Activated gamma-delta T cell treated with Interleukin-2 at 50 U/mL for 16 hours (primary cell): ENCODE measurements around the gene IL1RN.
"Not testable (repeated sequence)": the region's sequence is repeated elsewhere in the genome, so short reads cannot be mapped to it uniquely, and the experiment has no call there.

ENCODE experiments used
- DNase-seq: peaks from one replicate; pipeline ENCODE4 v3.0.0-alpha.2; 2020

The IL1RN gene, protein sequence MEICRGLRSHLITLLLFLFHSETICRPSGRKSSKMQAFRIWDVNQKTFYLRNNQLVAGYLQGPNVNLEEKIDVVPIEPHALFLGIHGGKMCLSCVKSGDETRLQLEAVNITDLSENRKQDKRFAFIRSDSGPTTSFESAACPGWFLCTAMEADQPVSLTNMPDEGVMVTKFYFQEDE

DNA sequence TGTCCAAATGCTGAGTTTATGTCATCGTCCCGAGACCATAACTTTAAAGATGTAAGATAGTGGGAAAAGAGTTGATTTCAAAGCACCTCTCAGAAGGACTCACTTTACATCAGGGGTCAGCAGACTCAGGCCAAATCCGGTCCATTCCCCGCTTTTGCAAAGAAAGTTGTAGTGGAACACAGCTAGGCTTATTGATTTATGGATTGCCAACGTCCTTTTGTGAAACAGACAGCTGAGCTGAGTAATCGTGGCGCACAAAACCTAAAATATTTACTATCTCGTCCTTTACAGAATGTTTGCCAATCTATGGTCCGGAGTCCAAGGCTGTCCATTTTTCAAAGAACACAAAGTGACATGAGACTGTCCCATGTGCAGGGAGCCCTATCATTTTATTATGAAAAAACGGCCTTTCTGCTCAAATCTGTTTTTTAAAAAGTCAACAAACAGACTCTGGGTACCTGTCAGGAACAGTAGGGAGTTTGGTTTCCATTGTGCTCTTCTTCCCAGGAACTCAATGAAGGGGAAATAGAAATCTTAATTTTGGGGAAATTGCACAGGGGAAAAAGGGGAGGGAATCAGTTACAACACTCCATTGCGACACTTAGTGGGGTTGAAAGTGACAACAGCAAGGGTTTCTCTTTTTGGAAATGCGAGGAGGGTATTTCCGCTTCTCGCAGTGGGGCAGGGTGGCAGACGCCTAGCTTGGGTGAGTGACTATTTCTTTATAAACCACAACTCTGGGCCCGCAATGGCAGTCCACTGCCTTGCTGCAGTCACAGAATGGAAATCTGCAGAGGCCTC lies at the start of gene IL1RN:
IL1RN (plus strand) TSS at position 754 of the 801 bp plus-strand sequence; CDS start at position 781, 27 bp downstream.
- DNase-seq, result no peak

DNA sequence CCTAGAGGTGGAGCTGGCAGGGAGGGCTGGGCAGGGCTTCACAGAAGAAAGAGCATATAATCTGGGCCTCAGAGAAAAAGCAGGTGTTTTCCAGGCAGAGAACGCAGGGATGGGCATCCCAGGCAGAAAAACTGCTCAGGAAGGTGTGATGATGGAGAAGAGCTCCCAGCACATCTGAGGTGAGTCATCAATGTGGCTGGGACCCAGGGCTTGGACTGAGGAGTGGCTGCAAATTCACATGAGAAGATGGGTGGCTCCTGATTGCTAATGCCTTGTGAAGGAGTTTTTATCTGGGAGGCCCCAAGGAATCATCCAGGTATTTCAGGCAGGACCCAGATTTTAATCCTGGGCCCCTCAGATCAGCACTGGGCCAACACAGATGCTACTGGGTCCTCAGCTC lies 49.5 kb upstream of the IL1RN start:
- DNase-seq, result no peak

DNA sequence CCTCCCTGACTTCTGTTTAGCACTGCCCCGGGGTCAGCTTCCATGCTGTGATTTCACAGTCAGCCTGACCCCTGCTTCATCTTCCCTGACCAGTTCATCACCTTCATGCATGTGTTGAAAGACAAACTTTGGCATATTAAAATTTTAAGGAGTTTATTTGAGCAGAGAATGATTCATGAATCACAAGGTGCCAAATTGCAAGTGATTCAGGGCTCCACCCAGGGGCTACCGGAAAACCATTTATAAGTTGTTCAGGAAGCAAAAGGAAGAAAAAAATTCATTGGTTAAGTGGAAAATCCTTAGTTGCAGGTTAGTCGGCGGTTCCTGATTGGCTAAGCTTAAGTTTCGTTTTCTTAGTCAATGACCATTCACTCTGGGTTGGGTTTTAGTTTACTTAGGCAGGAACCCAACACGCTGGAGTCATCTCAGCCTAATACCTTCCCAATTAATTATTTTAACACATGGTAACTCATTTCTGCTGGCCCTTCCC lies 49.0 kb upstream of the IL1RN start:
- DNase-seq, result no peak

DNA sequence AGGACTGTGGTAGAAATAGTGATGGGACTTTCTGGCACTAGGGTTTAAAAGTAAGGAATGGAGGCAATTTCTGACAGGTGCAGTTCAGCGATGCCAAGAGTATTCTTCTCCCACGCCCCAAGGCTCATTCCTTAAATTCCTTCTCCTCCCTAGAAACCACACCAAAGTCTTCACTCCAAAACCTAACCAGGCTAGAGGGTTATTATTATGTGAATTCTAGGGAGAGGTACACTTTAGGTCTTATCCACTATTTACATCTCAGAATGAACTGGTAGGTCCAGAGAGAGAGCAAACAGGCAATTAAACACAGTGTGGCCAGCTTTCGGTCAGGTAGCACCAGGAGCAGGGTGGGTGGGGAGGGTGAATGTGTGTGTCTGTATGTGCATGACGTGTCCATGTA lies 48.3 kb upstream of the IL1RN start:
- no peak for DNase-seq

DNA sequence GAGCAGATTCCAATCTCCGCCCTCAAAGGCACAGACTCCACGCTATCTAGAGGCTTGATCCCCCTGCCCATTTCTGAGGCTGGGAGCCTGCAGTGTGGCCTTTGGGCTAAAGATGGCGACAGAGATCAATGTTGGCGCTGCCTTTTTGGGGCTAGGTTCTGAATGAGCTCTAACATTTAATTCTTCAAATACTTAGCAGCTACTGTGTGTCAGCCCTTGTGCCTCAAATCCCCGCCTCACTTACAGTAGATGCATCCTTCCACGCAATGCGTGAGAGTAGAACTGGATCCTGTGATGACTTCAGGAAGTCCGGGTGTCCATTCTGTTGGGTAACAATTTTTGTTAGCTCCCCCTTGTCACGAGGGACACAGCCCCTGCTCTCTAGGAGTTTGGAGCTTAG lies 47.3 kb upstream of the IL1RN start:
- DNase-seq, result peak; percentile 21

DNA sequence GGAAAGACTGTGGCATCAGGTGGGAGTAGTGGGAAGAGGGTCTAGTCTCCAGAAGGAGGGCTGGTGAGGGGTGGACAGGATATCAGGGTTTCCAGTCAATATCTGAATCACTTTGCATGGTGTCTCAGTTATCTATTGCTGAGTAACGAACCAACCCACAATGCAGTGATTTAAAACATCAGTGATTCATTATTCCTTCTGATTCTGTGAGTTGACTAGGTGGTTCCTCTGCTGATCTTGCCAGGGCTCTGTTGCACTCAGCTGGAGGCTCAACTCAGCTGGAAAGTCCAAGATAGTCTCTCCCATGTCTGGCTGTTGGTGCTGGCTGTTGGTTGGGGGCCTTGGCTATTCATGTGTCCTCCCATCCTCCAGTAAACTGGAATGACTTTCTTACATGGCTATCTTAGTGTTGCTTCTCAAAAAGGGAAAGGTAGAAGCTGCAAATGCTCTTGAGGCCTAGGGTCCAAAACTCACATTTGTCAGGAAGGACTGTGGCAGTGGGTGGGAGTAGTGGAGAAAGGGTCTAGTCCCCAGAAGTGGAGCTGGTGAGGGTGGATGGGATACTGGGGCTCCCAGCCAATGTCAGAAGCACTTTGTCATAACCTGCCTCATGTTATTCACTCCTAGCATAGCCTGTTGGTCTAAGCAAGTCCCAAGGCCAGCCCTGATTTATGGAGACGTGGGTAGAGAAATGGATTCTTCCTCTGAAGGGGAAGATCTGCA lies 45.7 kb upstream of the IL1RN start:
- no peak for DNase-seq

DNA sequence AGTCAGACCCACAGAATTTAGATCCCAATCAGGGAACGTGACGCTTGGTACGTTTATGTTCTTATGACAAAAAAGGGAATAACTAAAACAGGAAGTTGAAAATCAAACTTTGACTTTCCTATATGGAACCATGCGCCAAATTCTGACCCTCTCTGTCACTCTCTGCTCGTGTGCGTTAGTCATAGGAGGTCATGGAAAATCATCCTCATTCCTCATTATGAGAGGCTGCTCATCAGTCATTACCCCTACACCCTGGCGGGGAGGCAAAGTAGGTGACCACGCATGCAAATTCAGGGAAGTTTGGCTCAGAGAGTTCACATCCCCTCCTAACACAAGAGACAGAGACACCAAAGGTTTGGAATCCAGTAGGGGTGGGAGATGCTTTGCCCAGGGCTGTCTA lies 44.1 kb upstream of the IL1RN start:
- DNase-seq, result no peak

DNA sequence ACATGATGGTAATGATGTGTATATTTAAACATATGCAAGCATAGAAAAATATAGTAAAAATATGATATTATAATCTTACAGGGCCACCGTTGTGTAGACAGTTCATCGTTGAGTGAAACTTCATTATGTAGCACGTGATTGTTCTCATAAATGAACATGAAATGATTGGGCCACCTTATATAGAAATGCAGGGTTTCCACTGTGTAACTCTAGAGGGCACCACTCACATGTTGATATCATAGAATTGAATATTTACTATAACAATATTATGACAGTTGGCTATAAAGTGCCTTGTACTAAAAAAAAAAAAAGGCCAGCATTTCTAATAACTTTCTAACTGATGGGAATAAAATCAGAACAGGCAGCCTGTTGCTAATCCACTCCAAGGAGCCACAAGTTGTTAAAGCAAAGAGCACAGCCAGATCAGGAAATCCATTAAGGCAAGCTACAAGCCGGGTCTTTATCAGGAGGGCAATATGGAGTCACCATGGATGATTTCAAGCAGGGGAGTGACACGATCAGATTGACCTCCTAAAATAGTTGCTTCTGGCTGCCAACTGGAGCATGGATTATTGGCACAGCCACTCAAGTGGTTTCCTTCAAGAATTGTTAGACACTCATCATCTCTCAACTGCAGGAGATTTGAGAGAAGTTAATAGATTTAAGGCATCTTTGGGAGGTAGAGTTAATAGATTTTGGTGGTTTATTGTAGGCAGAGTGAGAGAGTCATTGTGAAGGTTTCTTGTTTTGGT lies 43.0 kb upstream of the IL1RN start:
- DNase-seq, result no peak

DNA sequence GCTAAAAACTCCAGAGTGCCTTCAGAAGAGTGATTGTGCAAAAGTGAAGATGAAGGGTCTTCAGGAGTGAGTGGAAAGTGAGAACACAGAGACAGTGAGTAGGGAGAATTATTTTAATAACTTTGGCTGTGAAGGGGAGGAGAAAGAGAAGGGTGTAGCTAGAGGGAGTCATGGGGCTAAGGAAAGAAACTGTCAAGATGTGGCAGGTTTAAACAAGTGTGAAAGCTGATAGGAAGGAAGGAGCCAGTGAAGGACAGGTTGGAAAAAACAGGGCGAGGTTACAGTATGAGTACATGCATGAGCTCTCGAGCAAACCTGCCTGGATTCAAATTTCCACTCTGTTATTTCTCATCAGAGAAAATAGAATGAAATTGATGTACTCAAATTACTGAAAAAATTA lies 41.9 kb upstream of the IL1RN start:
- DNase-seq, result no peak

DNA sequence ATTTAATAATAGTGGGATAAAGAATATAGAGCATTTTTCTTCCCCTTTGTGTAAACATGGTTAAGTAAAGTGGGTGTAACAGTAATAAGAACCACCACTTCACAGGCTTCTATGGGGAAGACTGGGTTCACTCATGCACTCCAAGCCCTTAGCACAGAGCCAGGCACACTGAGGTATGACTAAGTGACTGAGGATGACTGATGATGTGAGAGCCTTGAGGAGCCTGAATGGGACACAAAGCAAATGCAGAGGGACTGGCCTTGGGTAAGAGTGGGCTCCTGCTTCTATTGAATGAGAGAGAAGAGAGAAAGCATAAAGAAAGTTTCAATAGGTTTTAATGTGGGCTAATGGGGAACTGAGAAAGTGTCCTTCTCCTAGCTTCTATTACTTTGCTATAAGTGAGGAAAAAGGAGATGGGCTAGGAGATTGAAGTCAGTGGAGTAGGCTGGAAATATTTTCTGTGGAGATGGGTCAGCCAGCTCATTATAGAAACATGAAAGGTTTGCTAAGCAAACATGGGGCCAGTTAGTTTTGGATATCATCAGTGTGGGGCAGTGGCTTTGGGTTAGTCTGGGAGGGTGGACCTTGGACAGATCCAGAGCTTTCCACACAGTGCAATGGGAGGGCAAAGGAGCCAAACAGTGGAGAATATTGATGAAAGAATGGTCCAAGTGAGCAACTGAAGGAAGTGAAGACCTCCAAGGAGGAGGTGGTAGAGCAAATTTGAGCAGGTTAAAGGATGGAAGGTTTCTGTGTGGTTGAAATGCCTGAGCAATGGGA lies 39.0 kb upstream of the IL1RN start:
- no peak for DNase-seq

DNA sequence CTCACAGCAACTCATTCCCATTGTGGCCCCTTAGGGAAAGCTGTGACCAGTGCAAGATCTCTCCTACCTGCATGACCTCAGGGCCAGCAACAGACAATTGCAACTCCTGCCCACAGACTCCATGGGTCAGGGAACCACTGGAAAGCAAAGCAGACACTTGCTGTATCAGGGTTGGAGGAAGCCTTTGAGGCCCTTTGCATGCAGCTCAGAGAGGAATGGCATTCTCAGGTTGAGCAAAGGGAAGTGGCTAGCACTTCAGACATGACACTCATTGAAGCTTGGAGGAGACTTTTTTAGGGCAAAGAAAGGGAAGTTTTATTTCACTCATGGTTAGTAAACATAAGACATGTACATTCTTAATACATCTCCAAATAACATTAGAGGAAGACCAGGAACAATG lies 37.5 kb upstream of the IL1RN start:
- no peak for DNase-seq

DNA sequence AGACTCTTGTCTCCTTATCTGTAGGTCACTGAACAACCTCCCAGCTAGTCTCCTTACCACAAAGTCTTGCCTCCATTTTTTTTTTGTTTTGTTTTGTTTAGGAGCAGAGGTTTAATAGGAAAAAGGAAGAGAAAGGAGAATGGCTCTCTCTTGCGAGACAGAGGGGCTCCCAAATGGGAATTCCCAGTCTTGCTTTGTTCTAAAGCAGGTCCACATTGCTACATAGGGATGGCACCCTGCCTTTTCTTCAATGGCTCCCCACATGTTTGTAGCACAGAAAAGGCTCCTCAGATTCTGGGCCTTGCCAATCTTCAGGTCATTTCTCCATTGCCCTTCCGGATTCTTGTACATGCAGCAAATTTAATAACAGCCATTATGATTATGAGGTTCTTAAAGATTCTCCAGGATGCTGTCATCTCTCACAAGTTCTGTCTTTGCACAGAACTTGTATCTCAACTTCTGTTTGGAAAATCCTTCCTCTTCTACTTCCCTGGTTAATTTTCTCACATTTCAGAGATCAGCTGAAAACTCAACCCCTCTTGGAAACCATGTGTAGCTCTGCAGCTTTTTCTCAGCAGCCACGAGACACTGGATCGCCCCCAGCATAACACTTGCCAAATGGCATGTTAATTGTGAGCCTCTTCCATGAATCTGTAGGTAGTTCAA lies 36.0 kb upstream of the IL1RN start:
- no peak for DNase-seq

DNA sequence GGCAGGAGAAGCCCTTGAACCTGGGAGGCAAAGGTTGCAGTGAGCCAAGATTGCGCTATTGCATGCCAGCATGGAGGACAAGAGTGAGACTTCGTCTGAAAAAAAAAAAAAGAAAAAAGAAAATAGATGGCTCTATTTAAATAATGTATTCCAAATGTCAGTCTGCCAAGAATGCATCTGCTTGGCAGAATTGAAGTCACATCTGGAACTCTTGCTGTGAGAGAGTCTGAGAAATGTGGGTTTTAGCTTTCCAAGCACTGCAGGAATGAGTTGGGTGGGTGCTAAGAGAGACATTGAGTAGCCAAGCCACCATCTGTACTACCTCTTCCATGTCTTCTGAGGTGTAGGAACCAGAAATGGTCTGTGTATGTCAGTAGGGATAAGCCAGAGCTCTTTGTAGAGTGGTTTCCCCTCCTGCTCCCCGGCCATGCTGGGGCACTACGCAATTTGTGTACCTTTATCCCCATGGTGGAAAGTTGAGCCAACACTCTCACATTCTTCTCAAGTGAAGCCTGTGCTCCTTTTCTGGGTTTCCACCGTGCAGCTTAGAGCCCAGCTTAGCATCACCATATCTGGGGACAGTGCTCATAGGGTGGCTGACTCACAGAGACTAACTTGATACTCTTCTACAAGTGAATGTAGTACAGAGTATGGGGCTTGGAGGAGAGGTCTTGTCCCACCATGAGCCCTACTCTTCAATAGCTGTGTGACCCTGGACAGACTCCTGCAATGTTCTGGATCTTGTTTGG lies 34.4 kb upstream of the IL1RN start:
- no peak for DNase-seq

DNA sequence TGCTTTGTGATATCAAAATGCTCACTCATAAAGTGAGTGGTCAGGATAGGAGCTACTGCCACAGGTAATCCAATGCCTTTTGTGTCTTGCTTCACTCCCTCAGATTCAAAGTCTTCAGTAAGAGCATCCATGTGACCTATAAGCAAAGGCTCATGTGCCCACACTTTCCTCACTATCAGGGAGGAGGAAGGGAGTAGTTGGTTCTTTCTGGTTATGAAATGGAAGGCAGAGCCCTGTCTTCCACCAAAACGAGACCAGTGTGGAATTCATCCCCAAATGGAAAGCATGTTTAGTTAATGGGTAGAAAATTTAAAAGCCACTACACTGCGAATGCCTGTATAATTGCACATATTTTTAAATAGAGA lies 33.8 kb upstream of the IL1RN start:
- DNase-seq, result no peak

DNA sequence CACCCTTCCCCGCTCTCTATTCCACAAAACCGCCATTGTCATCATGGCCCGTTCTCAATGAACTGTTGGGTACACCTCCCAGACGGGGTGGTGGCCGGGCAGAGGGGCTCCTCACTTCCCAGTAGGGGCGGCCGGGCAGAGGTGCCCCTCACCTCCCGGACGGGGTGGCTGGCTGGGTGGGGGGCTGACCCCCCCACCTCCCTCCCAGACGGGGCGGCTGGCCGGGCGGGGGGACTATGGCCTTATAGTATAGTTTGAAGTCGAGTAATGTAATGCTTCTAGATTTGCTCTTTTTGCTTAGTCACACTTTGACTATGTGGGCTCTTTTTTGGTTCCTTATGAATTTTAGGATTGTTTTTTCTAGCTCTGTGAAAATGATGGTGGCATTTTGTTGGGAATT lies 31.1 kb upstream of the IL1RN start:
- not testable (repeated sequence) for DNase-seq

DNA sequence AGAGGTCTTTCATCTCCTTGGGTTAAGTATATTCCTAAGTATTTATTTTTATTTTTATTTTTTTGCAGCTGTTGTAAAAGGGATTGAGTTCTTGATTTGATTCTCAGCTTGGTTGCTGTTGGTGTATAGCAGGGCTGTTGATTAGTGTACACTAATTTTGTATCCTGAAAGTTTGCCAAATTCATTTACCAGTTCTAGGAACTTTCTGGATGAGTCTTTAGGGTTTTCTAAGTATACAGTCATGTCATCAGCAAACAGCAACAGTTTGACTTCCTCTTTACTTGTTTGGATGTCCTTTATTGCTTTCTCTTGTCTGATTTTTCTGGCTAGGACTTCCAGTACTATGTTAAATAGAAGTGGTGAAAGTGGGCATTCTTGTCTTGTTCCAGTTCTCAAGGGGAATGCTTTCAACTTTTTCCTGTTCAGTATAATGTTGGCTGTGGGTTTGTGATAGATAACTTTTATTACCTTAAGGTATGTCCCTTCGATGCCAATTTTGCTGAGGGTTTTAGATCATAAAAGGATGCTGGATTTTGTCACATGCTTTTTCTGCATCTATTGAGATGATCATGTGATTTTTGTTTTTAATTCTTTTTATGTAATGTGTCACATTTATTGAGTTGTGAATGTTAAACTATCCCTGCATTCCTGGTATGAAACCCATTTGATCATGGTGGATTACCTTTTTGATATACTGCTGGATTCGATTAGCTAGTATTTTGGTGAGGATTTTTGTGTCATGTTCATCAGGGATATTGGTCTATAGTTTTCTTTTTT lies 30.4 kb upstream of the IL1RN start:
- DNase-seq, result not testable (repeated sequence)

DNA sequence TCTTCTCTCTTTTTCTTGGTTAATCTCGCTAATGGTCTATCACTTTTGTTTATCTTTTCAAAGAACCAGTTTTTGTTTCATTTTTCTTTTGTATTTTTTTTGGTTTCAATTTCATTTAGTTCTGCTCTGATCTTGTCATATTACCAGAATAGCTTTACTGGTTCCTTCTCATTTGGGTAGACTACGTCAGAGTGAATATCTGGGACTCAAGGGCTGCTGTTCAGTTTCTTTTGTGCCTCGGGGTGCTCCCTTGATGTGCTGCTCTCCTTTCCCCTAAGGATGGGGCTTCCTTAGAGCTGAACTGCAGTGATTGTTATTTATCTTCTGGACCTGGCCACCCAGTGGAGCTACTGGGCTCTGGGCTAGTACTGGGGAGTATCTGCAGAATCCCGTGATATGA lies 29.4 kb upstream of the IL1RN start:
- no peak for DNase-seq

DNA sequence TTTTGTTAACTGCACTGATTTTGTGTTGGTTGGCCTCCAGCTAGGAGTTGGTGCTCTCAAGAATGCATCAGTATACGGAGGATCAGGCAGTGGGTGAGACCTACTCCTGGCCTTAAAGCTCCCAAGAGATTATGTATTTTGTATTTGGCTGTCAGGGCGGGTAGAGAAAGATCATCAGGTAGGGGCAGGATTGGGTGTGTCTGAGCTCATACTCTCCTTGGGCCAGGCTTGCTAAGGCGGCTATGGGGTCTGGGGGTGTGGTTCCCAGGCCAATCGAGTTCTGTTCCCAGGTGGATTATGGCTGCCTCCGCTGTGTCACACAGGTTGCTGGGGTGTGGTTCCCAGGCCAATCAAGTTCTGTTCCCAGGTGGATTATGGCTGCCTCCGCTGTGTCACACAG lies 28.9 kb upstream of the IL1RN start:
- no peak for DNase-seq

DNA sequence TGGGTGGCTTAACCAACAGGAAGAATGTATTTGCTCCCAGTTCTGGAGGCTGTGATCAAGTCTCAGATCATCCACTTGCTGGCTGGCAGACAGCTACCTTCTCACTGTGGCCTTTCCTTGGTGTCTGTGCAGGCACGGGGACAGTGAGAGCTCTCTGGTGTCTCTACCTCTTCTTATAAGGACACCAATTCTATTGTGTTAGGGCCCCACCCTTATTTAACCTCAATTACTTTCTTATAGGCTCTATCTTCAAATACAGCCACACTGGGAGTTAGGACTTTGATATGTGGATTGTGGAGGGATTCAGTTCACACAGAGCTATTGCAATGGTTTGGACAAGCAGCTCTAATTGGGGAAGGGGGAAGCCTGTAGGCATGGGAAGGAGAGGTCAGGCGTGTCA lies 25.3 kb upstream of the IL1RN start:
- no peak for DNase-seq

DNA sequence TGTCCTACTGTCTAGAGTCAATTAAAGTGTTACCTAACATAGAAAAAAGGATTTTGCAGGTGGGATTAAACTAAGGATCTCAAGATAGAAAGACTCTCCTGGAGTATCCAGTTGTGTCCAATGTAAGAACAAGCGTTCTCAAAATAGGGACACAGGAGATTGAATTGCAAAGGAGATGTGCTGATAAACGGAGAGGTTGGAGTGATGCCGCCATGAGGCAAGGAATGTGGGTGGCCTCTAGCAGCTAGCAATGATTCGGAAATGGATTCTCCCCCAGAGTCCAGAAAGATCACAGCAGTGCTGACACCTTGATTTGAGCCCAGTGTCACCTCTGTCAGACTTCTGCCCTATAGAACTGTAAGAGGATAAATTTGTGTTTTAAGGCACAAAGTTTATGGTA lies 24.1 kb upstream of the IL1RN start:
- no peak for DNase-seq
